Activated B cell treated with CpG ODN at 0.5 μM for 24 hours (primary cell): ENCODE results near the gene UBE2E2. TPM values are rescaled to one million over a fixed set of nuclear protein-coding genes. Genes with fewer than 3 reads are reported as not detected.

Experiments used
- ATAC-seq: fragments of 200-7000 bp; cut with Tn5 transposase; one replicate; pipeline ENCODE4 v1.10.0; 2021; ENCODE audit warnings: low read depth, mild to moderate bottlenecking, moderate library complexity
- CTCF ChIA-PET: fragments of 350-600 bp; sonication (Branson Sonifier 250); formaldehyde crosslinking; loops from one replicate; lab custom pipeline; 2021; ENCODE audit warnings: antibody characterized with exemption; lab: Charles Lee
- POLR2A ChIA-PET: fragments of 350-600 bp; sonication (Branson Sonifier 250); formaldehyde crosslinking; loops from one replicate; lab custom pipeline; 2021; ENCODE audit warnings: antibody characterized with exemption; lab: Charles Lee
- DNase-seq: peaks from one replicate; pipeline ENCODE4 v3.0.0; 2022
- H3K27ac Mint-ChIP-seq: one replicate; pipeline ENCODE4 v1.8.0; 2020; ENCODE audit warnings: mixed read lengths
- H3K27me3 Mint-ChIP-seq: one replicate; pipeline ENCODE4 v1.8.0; 2021; ENCODE audit warnings: mixed read lengths
- H3K36me3 Mint-ChIP-seq: one replicate; pipeline ENCODE4 v1.8.0; 2021; ENCODE audit warnings: low read depth, mixed read lengths
- H3K4me1 Mint-ChIP-seq: one replicate; pipeline ENCODE4 v1.8.0; 2021; ENCODE audit warnings: mixed read lengths
- H3K4me3 Mint-ChIP-seq: one replicate; pipeline ENCODE4 v1.8.0; 2020; ENCODE audit warnings: mild to moderate bottlenecking, mixed read lengths
- H3K9me3 Mint-ChIP-seq: one replicate; pipeline ENCODE4 v1.8.0; 2020; ENCODE audit warnings: mixed read lengths
- CTCF ChIP-seq: fragments of 200-600 bp; IDR thresholded peaks from one replicate; pipeline ENCODE4 v1.8.0; 2022; ENCODE audit warnings: antibody characterized with exemption, mild to moderate bottlenecking
- intact Hi-C: fragments of 100-400 bp; cut with micrococcal nuclease; formaldehyde crosslinking; loops from one replicate; pipeline ENCODE4 v1.15.1; 2024
- total RNA-seq: library from RNA; stranded (reverse); gene quantifications from 2 replicates; pipeline ENCODE4 v1.2.3, GENCODE V29; 2022

The UBE2E2 gene
- total RNA-seq, 1 donor from 2014 or later: 48.5 TPM

- Mint-ChIP-seq H3K36me3 (no peaks in the 10 kb centered on the region), H3K27me3 (no peaks in the 10 kb centered on the region), H3K4me3 (no peak overlapping the region), H3K9me3 (peaks cover 6% of the 10 kb centered on the region), H3K27ac (no peak overlapping the region), H3K4me1 (no peaks in the 10 kb centered on the region)
- ChIA-PET CTCF (no interaction called here), POLR2A (no interaction called here)
- intact Hi-C loops: no loop called here
- no peak for TF ChIP-seq CTCF
- DNase-seq (no peak), ATAC-seq (no peak)
These were observed 437.5 kb downstream of the UBE2E2 start for GRCh38 chr3:23640471-23641146.
